ENCODE measurements around the gene MTHFD1L.

- no peak for TF ChIP-seq CTCF (IDR thresholded peaks at IDR 0.05)
- no peak for TF ChIP-seq EZH2 (IDR thresholded peaks at IDR 0.05)
These were observed 222.5 kb downstream of the MTHFD1L start for GRCh38 chr6:151087861-151088598.
